Fibroblast of lung (primary cell): Measurements from ENCODE around the gene UBR4.

Experiments used
- CTCF ChIP-seq, 2 donors: IDR thresholded peaks in 1 of 2; conservative IDR thresholded peaks in 1 of 2; 1 replicate in 1 of 2; 2 replicates in 1 of 2; pipeline ENCODE4 v1.5.1; 2011 to 2012; ENCODE audit warnings: low read length in 2 of 2, control low read depth in 1 of 2, inconsistent platforms in 1 of 2, low read depth in 1 of 2, mild to moderate bottlenecking in 1 of 2
- EZH2 ChIP-seq: IDR thresholded peaks from 2 replicates; pipeline ENCODE4 v1.5.1; 2012; ENCODE audit warnings: low read length, control low read depth, mild to moderate bottlenecking; ENCODE audit errors: missing control alignments

GRCh38 chr1:19137158-19137557 lies 72.9 kb downstream of the UBR4 start:
- TF ChIP-seq CTCF (conservative IDR thresholded peaks at IDR 0.05 in 1 of 2, IDR thresholded peaks at IDR 0.05 in 1 of 2; ENCODE audit: low read depth in 1 of 2, low read length in 2 of 2) (no peak), EZH2 (no peak)
